ENCODE data around the gene PAX2.

Gene PAX2

GRCh38 chr10:100755821-100756220, 10.4 kb downstream of the PAX2 start:
- DNase-seq (ENCODE audit: low read depth), result no peak

- no peak for DNase-seq (ENCODE audit: low read depth)
Observed at GRCh38 chr10:100759331-100759730, 13.9 kb downstream of the PAX2 start.

GRCh38 chr10:100760726-100761125, 15.3 kb downstream of the PAX2 start:
- DNase-seq (ENCODE audit: low read depth), result no peak

GRCh38 chr10:100761191-100761590, 15.8 kb downstream of the PAX2 start:
- no peak for DNase-seq (ENCODE audit: low read depth)

GRCh38 chr10:100763043-100763747, 17.8 kb downstream of the PAX2 start:
- DNase-seq (ENCODE audit: low read depth), result no peak

GRCh38 chr10:100766693-100767421, 21.5 kb downstream of the PAX2 start:
- no peak for DNase-seq (ENCODE audit: low read depth)

GRCh38 chr10:100767422-100767775, 22.0 kb downstream of the PAX2 start:
- no peak for DNase-seq (ENCODE audit: low read depth)

- DNase-seq (ENCODE audit: low read depth), result no peak
Observed at GRCh38 chr10:100769481-100769880, 24.1 kb downstream of the PAX2 start.

GRCh38 chr10:100773646-100774045, 28.3 kb downstream of the PAX2 start:
- DNase-seq (ENCODE audit: low read depth), result no peak

GRCh38 chr10:100774223-100774622, 28.8 kb downstream of the PAX2 start:
- DNase-seq (ENCODE audit: low read depth), result no peak

- DNase-seq (ENCODE audit: low read depth), result no peak
Observed at GRCh38 chr10:100774876-100775275, 29.5 kb downstream of the PAX2 start.

- no peak for DNase-seq (ENCODE audit: low read depth)
Observed at GRCh38 chr10:100775386-100775785, 30.0 kb downstream of the PAX2 start.

GRCh38 chr10:100775871-100776270, 30.5 kb downstream of the PAX2 start:
- DNase-seq (ENCODE audit: low read depth), result no peak

- DNase-seq (ENCODE audit: low read depth), result no peak
Observed at GRCh38 chr10:100776671-100777070, 31.3 kb downstream of the PAX2 start.

GRCh38 chr10:100779329-100779728, 33.9 kb downstream of the PAX2 start:
- no peak for DNase-seq (ENCODE audit: low read depth)

GRCh38 chr10:100780324-100780723, 34.9 kb downstream of the PAX2 start:
- no peak for DNase-seq (ENCODE audit: low read depth)

GRCh38 chr10:100781145-100781665, 35.8 kb downstream of the PAX2 start:
- DNase-seq (ENCODE audit: low read depth), result no peak

GRCh38 chr10:100782461-100783244, 37.3 kb downstream of the PAX2 start:
- no peak for DNase-seq (ENCODE audit: low read depth)

- no peak for DNase-seq (ENCODE audit: low read depth)
Observed at GRCh38 chr10:100784126-100784525, 38.7 kb downstream of the PAX2 start.

- no peak for DNase-seq (ENCODE audit: low read depth)
Observed at GRCh38 chr10:100786591-100786990, 41.2 kb downstream of the PAX2 start.

- DNase-seq (ENCODE audit: low read depth), result no peak
Observed at GRCh38 chr10:100788002-100788903, 42.9 kb downstream of the PAX2 start.

- DNase-seq (ENCODE audit: low read depth), result no peak
Observed at GRCh38 chr10:100790761-100791208, 45.4 kb downstream of the PAX2 start.
